Measurements from ENCODE around the gene SVEP1.

SVEP1 gene

GRCh38 chr9:110602281-110602680, 22.7 kb upstream of the SVEP1 start:
- TF ChIP-seq CTCF (IDR thresholded peaks at IDR 0.05) = no peak
- Mint-ChIP-seq H3K4me1 (no peaks in the 10 kb centered on the region), H3K4me3 (no peak overlapping the region), H3K36me3 (ENCODE audit: low read depth) (no peaks in the 10 kb centered on the region), H3K9me3 (peaks cover 10% of the 10 kb centered on the region), H3K27ac (no peak overlapping the region), H3K27me3 (ENCODE audit: low read depth, poor library complexity) (peaks cover 2% of the 10 kb centered on the region)
- no peak for DNase-seq

GRCh38 chr9:110601098-110601497, 21.6 kb upstream of the SVEP1 start:
- Mint-ChIP-seq H3K27ac (no peak overlapping the region), H3K4me1 (no peaks in the 10 kb centered on the region), H3K9me3 (peaks cover 12% of the 10 kb centered on the region), H3K27me3 (ENCODE audit: low read depth, poor library complexity) (peaks cover 6% of the 10 kb centered on the region), H3K4me3 (no peak overlapping the region), H3K36me3 (ENCODE audit: low read depth) (no peaks in the 10 kb centered on the region)
- TF ChIP-seq CTCF (IDR thresholded peaks at IDR 0.05) = no peak
- no peak for DNase-seq

- H3K9me3 Mint-ChIP-seq = peaks cover 18% of the 10 kb centered on the region
- no peak for TF ChIP-seq CTCF (IDR thresholded peaks at IDR 0.05)
- no peak overlapping the region for H3K4me3 Mint-ChIP-seq
- H3K27me3 Mint-ChIP-seq (ENCODE audit: low read depth, poor library complexity) = peaks cover 6% of the 10 kb centered on the region
- no peaks in the 10 kb centered on the region for H3K4me1 Mint-ChIP-seq
- no peak overlapping the region for H3K27ac Mint-ChIP-seq
- H3K36me3 Mint-ChIP-seq (ENCODE audit: low read depth) = no peaks in the 10 kb centered on the region
- DNase-seq = no peak
Observed at GRCh38 chr9:110599468-110599867, 19.9 kb upstream of the SVEP1 start.

GRCh38 chr9:110592044-110592830, 12.7 kb upstream of the SVEP1 start:
- Mint-ChIP-seq H3K27me3 (ENCODE audit: low read depth, poor library complexity) (peaks cover 4% of the 10 kb centered on the region), H3K36me3 (ENCODE audit: low read depth) (no peaks in the 10 kb centered on the region), H3K4me1 (no peaks in the 10 kb centered on the region), H3K27ac (no peak overlapping the region), H3K9me3 (peaks cover 33% of the 10 kb centered on the region), H3K4me3 (no peak overlapping the region)
- DNase-seq = no peak
- TF ChIP-seq CTCF (IDR thresholded peaks at IDR 0.05) = no peak

GRCh38 chr9:110591526-110591925, 12.0 kb upstream of the SVEP1 start:
- Mint-ChIP-seq H3K27ac (no peak overlapping the region), H3K36me3 (ENCODE audit: low read depth) (no peaks in the 10 kb centered on the region), H3K4me1 (no peaks in the 10 kb centered on the region), H3K27me3 (ENCODE audit: low read depth, poor library complexity) (peaks cover 1% of the 10 kb centered on the region), H3K9me3 (peaks cover 34% of the 10 kb centered on the region), H3K4me3 (no peak overlapping the region)
- TF ChIP-seq CTCF (IDR thresholded peaks at IDR 0.05) = no peak
- DNase-seq = no peak

GRCh38 chr9:110590816-110591215, 11.3 kb upstream of the SVEP1 start:
- H3K4me3 Mint-ChIP-seq = no peak overlapping the region
- no peak for TF ChIP-seq CTCF (IDR thresholded peaks at IDR 0.05)
- no peaks in the 10 kb centered on the region for H3K36me3 Mint-ChIP-seq (ENCODE audit: low read depth)
- H3K9me3 Mint-ChIP-seq = peaks cover 36% of the 10 kb centered on the region
- DNase-seq = no peak
- no peaks in the 10 kb centered on the region for H3K4me1 Mint-ChIP-seq
- no peaks in the 10 kb centered on the region for H3K27me3 Mint-ChIP-seq (ENCODE audit: low read depth, poor library complexity)
- no peak overlapping the region for H3K27ac Mint-ChIP-seq
